HG03159 (cell line): ENCODE measurements around the gene ATM.

Experiments
- ATAC-seq: cut with Tn5 transposase; IDR thresholded peaks from one replicate; pipeline ENCODE4 v1.9.1; 2021; ENCODE audit warnings: mild to moderate bottlenecking, moderate library complexity; ENCODE audit not compliant: unreplicated experiment

Gene ATM, protein sequence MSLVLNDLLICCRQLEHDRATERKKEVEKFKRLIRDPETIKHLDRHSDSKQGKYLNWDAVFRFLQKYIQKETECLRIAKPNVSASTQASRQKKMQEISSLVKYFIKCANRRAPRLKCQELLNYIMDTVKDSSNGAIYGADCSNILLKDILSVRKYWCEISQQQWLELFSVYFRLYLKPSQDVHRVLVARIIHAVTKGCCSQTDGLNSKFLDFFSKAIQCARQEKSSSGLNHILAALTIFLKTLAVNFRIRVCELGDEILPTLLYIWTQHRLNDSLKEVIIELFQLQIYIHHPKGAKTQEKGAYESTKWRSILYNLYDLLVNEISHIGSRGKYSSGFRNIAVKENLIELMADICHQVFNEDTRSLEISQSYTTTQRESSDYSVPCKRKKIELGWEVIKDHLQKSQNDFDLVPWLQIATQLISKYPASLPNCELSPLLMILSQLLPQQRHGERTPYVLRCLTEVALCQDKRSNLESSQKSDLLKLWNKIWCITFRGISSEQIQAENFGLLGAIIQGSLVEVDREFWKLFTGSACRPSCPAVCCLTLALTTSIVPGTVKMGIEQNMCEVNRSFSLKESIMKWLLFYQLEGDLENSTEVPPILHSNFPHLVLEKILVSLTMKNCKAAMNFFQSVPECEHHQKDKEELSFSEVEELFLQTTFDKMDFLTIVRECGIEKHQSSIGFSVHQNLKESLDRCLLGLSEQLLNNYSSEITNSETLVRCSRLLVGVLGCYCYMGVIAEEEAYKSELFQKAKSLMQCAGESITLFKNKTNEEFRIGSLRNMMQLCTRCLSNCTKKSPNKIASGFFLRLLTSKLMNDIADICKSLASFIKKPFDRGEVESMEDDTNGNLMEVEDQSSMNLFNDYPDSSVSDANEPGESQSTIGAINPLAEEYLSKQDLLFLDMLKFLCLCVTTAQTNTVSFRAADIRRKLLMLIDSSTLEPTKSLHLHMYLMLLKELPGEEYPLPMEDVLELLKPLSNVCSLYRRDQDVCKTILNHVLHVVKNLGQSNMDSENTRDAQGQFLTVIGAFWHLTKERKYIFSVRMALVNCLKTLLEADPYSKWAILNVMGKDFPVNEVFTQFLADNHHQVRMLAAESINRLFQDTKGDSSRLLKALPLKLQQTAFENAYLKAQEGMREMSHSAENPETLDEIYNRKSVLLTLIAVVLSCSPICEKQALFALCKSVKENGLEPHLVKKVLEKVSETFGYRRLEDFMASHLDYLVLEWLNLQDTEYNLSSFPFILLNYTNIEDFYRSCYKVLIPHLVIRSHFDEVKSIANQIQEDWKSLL (N-terminal part only)

DNA sequence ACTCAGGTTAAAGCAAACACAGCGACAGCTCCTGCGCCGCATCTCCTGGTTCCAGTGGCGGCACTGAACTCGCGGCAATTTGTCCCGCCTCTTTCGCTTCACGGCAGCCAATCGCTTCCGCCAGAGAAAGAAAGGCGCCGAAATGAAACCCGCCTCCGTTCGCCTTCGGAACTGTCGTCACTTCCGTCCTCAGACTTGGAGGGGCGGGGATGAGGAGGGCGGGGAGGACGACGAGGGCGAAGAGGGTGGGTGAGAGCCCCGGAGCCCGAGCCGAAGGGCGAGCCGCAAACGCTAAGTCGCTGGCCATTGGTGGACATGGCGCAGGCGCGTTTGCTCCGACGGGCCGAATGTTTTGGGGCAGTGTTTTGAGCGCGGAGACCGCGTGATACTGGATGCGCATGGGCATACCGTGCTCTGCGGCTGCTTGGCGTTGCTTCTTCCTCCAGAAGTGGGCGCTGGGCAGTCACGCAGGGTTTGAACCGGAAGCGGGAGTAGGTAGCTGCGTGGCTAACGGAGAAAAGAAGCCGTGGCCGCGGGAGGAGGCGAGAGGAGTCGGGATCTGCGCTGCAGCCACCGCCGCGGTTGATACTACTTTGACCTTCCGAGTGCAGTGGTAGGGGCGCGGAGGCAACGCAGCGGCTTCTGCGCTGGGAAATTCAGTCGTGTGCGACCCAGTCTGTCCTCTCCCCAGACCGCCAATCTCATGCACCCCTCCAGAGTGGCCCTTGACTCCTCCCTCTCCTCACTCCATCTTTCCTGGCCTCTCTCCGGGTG is at the start of gene ATM, which contains the start of gene NPAT:
TSS of gene ATM (plus strand) at position 494 of the 774 bp plus-strand sequence. CDS start 4,558 bp downstream, outside the sequence.
TSS of gene NPAT (minus strand) at position 65 of the 774 bp plus-strand sequence. CDS start 102 bp downstream, outside the sequence.
- peak; percentile 71 for ATAC-seq

DNA sequence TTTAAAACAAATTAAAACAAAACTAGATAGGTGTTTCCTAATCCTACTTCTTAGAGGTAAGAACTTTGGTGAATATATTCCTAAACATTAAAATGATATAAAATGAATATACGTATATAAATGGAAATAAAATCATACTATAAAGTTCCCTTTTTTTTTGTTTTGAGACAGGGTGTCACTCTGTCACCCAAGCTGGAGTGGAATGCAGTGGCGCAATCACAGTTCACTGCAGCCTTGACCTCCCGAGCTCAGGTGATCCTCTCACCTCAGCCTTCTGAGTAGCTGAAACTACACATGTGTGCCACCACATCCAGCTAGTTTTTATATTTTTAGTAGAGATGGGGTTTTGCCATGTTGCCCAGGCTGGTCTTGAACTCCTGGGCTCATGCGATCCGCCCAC is 45.3 kb upstream of the ATM start:
- ATAC-seq = no peak

DNA sequence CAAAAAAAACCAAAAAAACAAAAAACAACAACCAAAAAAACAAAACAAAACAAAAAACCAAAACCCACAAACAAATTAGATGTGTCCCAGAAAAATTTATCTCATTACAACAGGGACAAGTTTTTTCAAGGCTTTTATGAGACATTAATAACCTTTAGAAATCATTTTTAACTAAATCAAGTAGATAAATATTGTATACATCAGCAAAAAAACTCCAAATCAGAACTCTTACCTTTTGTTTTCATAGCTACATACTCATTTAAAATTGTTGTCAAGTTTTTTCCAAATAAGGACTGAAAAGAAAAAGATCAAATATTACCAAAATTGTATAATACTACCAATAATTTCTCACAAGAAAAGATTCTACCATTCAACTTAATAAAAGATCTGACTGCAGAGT is 29.1 kb upstream of the ATM start:
- ATAC-seq = no peak

DNA sequence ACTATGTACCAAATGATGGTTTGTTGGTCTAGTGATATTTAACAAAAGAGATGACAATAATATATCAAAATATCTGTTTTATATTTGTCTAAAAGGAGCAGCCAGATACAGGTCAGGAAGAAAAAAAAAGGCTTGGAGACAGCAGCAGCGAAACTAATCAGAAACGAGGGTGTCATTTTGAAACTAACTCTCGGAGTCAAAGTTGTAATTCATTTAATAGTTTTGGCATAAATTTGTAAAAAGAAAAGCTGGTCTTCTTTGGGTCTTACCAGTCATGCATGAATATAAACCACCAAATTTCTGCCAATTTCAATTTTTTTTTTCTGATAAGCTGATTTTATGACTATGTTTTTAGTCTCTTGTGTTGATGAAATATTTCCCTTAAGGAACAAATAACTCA is 26.0 kb upstream of the ATM start:
- no peak for ATAC-seq

DNA sequence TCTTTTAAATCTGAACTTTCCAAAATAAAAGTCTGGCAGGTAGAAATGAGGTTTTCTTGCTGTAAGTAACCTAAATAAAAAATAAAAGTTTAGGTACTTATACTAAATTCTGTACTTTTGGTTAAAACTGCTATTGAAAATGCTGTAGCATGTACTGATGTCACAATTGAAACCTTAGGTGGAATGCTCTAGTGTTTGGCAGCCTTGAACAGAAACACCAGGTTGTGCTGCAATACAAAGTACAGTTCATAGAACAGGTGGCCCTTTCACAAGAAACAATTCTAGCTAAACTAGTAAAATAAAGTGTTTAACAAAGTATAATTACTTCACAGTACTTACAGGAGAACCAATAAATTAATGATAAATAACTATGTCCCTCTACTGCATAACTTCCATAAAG is 25.5 kb upstream of the ATM start:
- ATAC-seq = no peak

DNA sequence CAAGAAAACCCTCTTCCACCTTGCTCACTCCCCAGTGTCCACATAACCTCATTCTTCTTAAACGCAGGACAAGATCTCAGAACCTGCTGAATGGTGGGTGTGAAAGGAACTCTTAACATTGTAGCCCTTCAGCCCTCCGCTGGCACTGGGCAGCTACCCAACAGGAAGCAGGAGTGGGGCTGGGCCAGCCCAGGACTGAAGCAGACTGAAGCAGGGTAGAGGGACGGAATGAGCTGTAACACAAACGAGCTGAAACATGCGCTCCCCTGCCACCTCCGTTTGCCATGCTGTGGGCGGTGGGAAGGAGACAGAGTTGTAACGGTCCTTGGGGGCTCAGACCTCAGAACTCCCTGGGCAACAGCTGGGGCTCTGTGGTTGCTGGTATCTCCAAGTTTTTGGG is 24.0 kb upstream of the ATM start:
- no peak for ATAC-seq

DNA sequence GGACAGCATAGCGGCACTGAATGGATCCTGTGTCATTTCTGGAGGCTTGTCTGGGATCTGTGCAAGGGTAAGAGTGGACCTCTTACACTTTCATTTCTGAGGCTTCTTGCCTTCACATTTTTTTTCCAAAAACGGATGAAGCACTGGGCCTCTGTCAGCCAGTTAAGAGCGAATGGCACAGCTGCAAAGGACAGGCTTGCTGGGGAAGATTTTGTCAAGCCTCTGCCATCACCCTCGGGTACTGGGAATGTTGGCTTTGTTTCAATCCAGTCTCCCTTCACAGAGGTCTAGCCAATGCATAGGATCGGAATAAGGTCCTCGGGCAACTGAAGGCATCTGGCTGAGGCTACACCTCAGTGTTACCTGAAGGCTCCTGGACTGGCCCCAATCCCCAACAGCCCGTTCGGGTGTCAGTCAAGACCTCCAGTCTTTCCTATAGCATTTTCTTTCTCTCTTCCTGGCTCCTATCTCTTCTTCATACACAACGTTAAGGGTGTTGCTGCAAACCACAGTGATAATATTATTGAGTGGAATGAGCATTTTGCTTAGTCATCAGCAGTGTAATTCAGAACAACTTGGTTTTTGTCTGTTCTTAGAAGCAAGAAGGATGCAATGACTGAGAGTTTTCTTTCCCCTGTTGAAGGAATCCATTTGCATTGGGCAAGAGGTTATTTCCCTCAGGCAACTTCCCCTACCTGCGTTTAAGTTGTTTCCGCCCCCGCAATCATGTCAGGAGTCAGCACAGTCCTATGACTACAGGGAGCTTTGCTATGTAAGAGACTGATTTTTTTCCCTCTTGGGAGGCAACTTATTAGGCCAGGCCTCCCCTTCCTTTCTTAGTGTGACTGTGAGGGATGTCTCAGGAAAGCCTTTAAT is 23.2 kb upstream of the ATM start:
- ATAC-seq = peak; percentile 53

DNA sequence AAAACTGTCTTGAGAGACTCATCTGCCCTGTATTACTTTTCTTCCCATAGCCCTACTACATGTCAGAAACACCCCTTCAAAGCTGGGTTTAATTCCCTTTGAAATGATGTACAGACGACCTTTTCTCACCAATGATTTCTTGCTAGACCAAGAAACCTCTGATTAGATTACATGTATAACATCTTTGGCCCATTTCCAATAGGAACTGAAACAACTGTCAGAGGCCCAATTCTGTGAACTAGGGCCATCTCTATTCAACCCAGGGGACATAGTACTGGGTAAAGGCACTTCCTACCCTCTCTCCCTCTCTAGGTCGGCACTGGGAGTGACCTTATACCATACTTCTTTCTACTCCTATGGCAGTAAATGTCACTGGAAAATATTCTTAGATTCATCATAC is 19.8 kb upstream of the ATM start:
- no peak for ATAC-seq

DNA sequence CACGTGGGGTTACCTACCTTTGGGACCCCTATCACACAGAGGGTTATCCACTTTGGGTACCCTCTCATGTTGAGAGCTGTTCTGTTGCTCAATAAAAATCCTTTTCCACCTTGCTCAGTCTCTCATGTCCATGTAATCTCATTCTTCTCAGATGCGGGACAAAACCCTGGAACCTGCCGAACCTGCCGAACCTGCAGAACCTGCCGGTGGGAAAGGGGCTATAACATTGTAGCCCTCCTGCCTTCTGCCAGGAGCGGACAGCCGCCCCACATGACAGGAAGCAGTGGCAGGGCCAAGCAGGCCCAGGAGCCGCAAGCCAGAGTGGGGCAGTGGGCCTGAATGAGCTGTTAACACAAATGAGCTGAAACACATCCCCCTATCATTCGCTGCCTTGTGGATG is 18.5 kb upstream of the ATM start:
- no peak for ATAC-seq

DNA sequence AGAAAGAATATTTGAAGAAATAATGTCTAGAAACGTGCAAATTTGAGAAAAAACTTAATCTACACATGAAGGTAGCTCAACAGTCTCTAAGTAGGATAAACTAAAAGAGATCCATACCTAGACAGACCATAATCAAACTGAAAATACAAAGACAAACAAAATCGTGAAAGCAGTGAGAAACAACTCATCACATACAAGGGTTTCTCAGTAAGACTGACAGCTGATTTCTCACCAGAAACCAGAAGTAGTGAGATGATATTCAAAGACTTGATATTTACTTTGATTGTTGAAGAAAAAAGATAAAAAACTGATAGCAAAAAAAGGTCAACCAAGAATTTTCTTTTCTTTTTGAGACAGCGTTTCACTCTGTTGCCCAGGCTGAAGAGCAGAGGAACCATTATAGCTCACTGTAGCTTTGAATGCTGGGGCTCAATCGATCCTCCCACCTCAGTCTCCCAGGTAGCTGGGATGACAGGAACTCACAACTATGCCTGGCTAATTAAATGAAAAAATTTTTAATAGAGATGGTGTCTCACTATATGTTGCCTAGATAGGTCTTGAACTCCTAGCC is 17.9 kb upstream of the ATM start:
- ATAC-seq = no peak

DNA sequence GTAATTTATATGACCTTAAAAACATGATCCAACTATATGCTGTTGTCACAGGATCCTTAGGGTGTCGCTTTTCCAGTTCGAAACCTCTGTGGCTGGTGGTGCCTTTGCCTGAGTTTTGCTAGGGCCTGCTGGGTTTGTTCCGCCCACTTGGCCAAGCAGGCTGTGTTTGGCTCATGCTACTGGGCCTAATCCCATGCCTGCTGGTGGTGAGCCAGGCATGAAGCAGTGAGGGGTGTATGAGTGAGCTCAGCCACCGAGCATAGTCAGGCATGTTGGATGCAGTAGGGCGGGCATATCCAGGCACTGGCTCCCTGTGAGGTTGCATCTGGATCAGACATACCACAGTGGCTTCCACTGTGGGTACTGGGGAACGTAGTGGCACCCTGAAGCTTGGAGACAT is 16.7 kb upstream of the ATM start:
- ATAC-seq = no peak

DNA sequence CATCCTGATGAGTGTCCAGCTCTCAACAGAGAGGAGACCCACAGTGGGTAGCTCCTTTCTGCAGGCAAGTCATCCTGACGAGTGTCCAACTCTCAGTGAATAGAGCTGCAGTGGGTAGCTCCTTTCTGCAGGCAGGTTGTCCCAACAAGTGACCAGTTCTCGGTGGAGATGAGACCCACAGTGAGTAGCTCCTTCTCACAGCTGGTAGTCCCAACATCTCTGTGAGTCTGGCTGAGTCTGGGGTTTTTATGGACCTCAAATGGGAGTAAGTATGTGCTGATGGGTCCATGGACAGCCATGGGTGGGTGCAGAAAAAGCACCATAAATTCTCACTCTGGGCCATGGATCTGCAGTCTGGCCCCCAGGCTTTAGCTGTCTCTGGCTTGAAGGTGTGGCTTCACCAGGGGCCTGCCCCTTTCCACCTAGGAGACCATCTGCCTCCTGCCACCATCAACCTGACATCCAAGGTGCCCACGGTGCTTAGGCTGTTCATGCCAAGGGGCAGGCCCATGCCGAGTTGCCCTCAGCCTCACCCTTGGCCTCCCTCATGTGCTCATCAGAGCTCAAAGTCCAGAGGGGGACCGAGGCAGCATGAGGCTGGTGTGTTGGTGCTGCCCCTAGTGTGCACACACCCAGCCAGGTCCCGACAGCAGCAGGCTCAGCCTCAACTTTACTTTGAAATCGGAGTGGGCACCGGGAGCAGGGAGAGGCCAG is 15.7 kb upstream of the ATM start:
- no peak for ATAC-seq

DNA sequence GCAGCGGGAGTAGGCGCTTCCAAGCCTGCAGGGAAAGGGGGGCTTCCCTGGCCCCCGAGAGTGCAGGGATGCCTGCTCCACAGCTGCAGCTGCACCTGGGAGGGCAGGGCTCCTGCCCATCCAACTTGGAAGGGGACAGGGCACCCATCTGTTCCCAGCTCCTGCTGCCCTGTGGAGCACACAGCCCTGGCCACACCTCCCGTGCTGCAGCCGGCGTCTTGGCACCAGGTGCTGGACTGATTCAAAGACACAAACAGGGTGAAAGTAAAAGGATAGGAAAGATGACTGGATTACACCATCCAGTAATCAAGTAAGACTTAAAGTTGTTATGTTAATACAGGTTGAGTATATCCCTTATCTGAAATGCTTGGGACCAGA is 15.2 kb upstream of the ATM start:
- ATAC-seq = no peak

DNA sequence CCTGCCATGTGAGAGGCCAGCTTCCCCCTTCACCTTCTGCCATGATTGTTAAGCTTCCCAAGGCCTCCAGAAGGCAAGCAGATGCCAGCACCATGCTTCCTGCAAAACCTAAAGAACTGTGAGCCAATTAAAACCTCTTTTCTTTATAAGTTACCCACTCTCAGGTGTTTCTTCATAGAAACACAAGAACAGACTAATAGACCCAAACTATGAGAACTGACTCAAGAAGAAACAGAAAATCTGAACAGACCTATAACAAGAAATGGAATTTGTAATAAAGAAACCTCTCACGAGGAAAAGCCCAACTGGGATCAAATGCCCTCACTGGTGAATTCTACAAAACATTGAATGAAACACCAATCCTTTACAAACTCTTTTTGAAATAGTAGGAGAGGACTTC is 12.4 kb upstream of the ATM start:
- ATAC-seq = no peak

DNA sequence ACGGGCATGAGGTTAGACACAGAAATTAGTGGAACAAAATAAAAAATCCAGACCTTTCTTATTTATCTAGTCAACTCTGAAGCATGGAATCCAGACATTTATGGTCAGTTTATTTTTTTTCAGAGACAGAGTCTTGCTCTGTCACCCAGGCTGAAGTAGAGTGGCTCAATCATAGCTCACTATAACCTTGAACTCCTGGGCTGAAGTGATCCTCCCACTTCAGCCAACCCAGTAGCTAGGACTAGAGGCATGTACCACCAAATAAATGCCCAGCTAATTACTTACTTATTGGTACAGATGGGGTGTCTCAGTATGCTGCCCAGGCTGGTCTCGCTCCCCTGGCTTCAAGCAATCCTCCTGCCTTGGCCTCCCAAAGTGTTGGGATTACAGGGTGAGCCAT is 9.1 kb upstream of the ATM start:
- ATAC-seq = no peak

DNA sequence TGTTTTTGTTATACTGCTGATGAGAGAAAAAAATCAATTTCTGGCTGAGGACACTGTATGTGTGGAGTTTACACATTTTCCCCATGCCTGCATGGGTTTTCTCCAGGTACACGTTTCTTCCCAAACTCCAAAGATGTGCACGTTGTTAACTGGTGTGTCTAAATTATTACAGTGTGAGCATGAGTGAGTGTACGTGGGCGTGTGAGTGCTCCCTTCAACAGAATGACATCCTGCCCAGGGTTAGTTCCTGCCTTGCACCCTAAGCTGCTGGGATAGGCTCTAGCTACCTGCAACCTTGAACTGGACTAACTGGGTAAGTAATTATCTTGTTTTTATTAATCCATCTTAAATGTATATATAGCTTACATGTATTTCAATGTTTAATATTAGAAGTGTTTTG is 5.9 kb upstream of the ATM start:
- ATAC-seq = no peak

DNA sequence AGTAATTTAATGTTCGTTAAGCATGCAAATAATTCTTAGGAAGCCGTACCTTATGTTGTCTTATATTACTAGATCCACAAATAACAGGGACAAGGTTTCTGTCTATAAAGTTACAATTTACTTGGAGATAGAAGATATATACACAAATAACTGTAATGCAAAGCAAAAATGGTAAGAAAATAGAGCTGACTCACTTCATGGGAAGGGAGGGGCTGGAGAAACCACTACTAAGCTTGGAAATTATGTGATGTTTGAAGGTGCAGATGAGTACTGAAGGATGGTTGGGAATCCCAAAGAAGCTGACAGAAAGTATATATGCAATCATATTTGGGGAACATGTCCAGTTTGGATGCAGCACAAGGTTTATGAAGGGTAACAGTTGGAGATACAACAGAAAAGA is 4.4 kb upstream of the ATM start:
- no peak for ATAC-seq
